ENCODE data around the gene DIRAS2. TPM values are rescaled to one million over a fixed set of nuclear protein-coding genes. Genes with fewer than 3 reads are reported as not detected.

Gene DIRAS2
- total and polyA plus RNA-seq, 9 donors: 0.07 to 0.25 (median 0.16) TPM; not detected in 3

DNA sequence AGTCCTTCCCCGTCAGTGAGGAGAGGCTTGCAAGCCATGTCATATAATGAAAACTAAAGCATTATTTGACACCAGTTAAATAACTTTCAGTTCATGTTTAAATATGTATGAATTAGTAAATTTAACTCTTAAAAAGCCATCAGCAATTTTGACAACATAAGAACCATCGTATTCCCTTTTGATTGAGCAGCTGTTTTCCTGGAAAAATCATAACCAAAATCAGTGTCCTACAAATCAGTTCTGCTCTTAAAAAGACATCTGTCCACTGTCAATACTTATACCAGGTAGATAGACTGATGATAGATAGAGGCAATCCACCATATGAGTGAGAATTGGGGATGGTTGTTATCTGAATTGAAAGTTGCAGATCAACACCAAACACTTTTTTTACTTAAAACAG lies 2.3 kb downstream of the DIRAS2 start:
- no peaks in the 10 kb centered on the region for H3K4me1 ChIP-seq (ENCODE audit: insufficient read depth)
- TF ChIP-seq EP300 (IDR thresholded peaks at IDR 0.05) (no peak), POLR2A (IDR thresholded peaks at IDR 0.05) (no peak)
- no peaks in the 10 kb centered on the region for H3K36me3 ChIP-seq
- DNase-seq: no peak
- H3K9me3 ChIP-seq: no peaks in the 10 kb centered on the region
- 61 to 67% (median 63%) methylated on average over 2 of the region's 2 CpGs for WGBS, 3 donors
- H3K27me3 ChIP-seq: no peaks in the 10 kb centered on the region
- intact Hi-C loops (cut with DNase I): no loop called here
- no peak overlapping the region for H3K27ac ChIP-seq
- no peak overlapping the region for H3K4me3 ChIP-seq

DNA sequence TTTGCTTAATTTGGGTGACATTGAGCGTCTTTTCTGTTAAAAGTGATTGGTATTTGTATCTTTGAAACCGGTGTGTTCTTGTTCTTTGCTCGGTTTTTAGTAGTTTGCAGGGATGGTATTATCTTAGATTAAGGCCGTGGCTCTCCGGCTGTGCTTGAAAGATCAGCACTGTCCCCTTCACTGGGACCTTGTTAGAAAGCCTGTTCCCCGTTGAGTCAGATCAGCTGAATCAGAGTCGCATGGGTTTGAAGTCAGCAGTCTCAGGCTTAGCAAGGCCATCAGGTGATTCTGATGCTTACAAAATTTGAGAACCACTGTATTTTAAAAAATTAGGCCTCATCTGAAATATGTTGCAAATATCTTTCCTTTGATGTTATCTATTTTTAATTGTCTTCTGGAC lies 5.0 kb downstream of the DIRAS2 start:
- no peak for DNase-seq
- H3K36me3 ChIP-seq: no peaks in the 10 kb centered on the region
- H3K27ac ChIP-seq: no peak overlapping the region
- no peak overlapping the region for H3K4me3 ChIP-seq
- H3K27me3 ChIP-seq: no peaks in the 10 kb centered on the region
- intact Hi-C loops (cut with DNase I): no loop called here
- H3K4me1 ChIP-seq (ENCODE audit: insufficient read depth): no peaks in the 10 kb centered on the region
- TF ChIP-seq, protein P1, sequence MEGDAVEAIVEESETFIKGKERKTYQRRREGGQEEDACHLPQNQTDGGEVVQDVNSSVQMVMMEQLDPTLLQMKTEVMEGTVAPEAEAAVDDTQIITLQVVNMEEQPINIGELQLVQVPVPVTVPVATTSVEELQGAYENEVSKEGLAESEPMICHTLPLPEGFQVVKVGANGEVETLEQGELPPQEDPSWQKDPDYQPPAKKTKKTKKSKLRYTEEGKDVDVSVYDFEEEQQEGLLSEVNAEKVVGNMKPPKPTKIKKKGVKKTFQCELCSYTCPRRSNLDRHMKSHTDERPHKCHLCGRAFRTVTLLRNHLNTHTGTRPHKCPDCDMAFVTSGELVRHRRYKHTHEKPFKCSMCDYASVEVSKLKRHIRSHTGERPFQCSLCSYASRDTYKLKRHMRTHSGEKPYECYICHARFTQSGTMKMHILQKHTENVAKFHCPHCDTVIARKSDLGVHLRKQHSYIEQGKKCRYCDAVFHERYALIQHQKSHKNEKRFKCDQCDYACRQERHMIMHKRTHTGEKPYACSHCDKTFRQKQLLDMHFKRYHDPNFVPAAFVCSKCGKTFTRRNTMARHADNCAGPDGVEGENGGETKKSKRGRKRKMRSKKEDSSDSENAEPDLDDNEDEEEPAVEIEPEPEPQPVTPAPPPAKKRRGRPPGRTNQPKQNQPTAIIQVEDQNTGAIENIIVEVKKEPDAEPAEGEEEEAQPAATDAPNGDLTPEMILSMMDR (IDR thresholded peaks at IDR 0.05): no peak
- TF ChIP-seq POLR2A (IDR thresholded peaks at IDR 0.05) (no peak), EP300 (IDR thresholded peaks at IDR 0.05) (no peak)
- H3K9me3 ChIP-seq: no peaks in the 10 kb centered on the region
- 86 to 93% (median 87%) methylated on average over 7 of the region's 7 CpGs for WGBS, 3 donors

DNA sequence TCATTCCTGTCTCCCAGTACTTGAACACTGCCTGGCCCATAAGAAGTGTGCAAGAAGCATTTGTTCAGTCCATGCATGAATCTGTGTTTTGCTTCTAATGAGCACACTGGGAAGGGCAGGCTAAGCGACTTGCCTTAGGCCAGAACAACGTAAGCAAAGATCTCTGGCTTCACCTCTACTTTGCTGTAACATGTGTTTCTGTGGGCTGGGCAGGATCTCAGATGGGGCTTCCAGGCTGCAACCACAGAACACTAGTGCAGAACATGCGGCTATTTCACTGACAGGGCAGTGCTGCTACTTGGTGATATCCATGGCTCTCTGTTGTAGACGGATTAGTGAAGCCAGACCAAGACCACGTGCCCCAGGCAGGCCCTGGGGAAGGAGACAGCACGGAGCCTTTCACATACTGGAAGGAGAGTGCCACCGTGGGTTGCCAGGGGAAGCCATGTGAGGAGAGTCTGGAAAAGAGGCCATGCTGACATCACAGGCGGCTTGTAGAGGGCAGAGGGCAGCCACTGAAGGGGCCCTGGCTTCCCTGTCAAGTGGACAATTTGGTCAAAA lies 9.9 kb downstream of the DIRAS2 start:
- H3K4me1 ChIP-seq (ENCODE audit: insufficient read depth): no peaks in the 10 kb centered on the region
- DNase-seq: no peak
- no peaks in the 10 kb centered on the region for H3K36me3 ChIP-seq
- no peaks in the 10 kb centered on the region for H3K9me3 ChIP-seq
- 70 to 76% (median 75%) methylated on average over 8 of the region's 8 CpGs for WGBS, 3 donors
- TF ChIP-seq POLR2A (IDR thresholded peaks at IDR 0.05): no peak
- TF ChIP-seq, protein P1 (IDR thresholded peaks at IDR 0.05): no peak
- no peak overlapping the region for H3K27ac ChIP-seq
- H3K27me3 ChIP-seq: no peaks in the 10 kb centered on the region
- no peak overlapping the region for H3K4me3 ChIP-seq
- intact Hi-C loops (cut with DNase I): no loop called here

DNA sequence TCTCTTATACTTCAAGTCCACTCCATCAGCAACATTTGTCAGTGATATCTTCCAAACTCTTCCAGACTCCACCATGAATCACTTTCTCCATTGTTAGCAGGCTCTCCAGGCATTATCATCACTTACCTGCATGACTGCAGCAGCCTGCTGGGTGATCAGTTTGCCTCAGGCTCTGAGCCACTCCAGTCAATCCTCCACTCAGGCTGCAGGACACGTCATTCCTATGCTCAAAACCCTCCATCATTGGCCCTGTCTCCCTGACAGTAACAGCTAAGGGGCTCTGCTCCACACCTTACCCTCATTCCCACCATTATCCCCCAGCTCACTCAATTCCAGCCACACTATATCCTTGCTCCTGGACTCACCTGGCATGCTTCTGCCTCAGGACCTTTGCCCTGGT lies 10.7 kb downstream of the DIRAS2 start:
- no peak overlapping the region for H3K27ac ChIP-seq
- H3K4me1 ChIP-seq (ENCODE audit: insufficient read depth): no peaks in the 10 kb centered on the region
- H3K27me3 ChIP-seq: no peaks in the 10 kb centered on the region
- no peak overlapping the region for H3K4me3 ChIP-seq
- 63 to 66% (median 64%) methylated on average over 1 of the region's 1 CpG for WGBS, 3 donors
- H3K9me3 ChIP-seq: no peaks in the 10 kb centered on the region
- no peak for DNase-seq
- no peak for TF ChIP-seq POLR2A (IDR thresholded peaks at IDR 0.05)
- TF ChIP-seq EP300 (IDR thresholded peaks at IDR 0.05): no peak
- TF ChIP-seq, protein P1 (IDR thresholded peaks at IDR 0.05): no peak
- intact Hi-C loops (cut with DNase I): no loop called here
- no peaks in the 10 kb centered on the region for H3K36me3 ChIP-seq

DNA sequence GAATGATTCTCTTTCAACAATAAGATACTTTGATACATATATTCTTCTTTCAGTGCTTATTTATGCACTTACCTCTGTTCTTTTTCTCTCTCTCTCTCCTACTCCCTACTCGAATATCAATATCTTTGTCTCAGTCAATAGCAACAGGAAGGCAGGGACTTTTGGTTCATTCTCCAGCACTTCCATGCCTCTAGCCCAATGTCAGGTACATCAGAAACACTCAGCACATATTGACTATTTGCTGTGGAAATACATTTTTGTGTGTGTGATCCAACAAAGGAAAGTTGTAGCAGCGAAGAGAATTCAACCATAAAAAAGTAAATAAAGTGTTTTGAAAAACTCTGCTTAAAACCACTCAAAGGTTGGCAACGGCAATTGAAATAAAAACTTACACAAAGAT lies 12.6 kb downstream of the DIRAS2 start:
- Histone ChIP-seq H3K9me3 (no peaks in the 10 kb centered on the region), H3K36me3 (no peaks in the 10 kb centered on the region), H3K27ac (no peak overlapping the region), H3K4me3 (no peak overlapping the region), H3K4me1 (ENCODE audit: insufficient read depth) (no peaks in the 10 kb centered on the region), H3K27me3 (no peaks in the 10 kb centered on the region)
- DNase-seq: no peak
- 62 to 77% (median 64%) methylated on average over 3 of the region's 3 CpGs for WGBS, 3 donors
- intact Hi-C loops (cut with DNase I): no loop called here
- TF ChIP-seq, protein P1 (IDR thresholded peaks at IDR 0.05): no peak
- TF ChIP-seq POLR2A (IDR thresholded peaks at IDR 0.05): no peak
- no peak for TF ChIP-seq EP300 (IDR thresholded peaks at IDR 0.05)

Data from ovary (tissue), 9 donors.